ENCODE results near the gene SFTPD. TPM values are rescaled to one million over a fixed set of nuclear protein-coding genes. Genes with fewer than 3 reads are reported as not detected.

The SFTPD gene
- total and polyA plus RNA-seq, 2 of the 13 experiments (the other 11 are each of a cell fraction or from before 2014, with no cell fraction given) = not detected

DNA sequence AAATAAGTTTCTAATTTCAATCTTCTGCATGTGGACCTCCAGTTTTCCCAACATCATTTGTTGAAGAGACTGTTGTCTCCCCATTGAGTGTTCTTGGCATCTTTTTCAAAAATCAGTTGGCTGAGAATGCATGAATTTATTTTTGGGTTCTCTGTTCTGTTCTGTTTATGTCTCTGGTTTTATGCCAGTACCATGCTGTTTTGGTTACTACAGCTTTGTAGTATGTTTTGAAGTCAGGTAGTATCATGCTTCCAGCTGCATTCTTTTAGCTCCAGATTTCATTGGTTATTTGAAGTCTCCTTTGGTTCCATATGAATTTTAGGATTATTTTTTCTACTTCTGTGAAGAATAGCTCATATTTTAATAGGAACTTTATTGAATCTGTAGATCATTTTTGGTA, 21.2 kb upstream of the SFTPD start:
- Histone ChIP-seq H3K4me1 (ENCODE audit: insufficient read depth, low read length) (no peaks in the 10 kb centered on the region), H4K20me1 (ENCODE audit: insufficient read depth, low read length) (no peaks in the 10 kb centered on the region), H3K36me3 (replicated peaks in 1 of 2; ENCODE audit: control insufficient read depth in 1 of 2, insufficient read depth in 2 of 2, low read length in 2 of 2) (no peaks in the 10 kb centered on the region), H3K9me3 (ENCODE audit: low read length) (peaks cover 6% of the 10 kb centered on the region; the same call in 1 of the 2 replicates), H3K4me2 (ENCODE audit: low read depth, low read length) (no peak overlapping the region), H3K79me2 (ENCODE audit: insufficient read depth, low read length) (no peaks in the 10 kb centered on the region), H3K9ac (ENCODE audit: insufficient read depth, low read depth, low read length) (no peak overlapping the region), H3K4me3 (replicated peaks in 1 of 3; ENCODE audit: insufficient read depth in 1 of 3, low read depth in 2 of 3, low read length in 3 of 3) (no peak overlapping the region), H2AFZ (ENCODE audit: low read length) (no peak overlapping the region), H3K27ac (ENCODE audit: extremely low read length, insufficient read depth, low read length) (no peak overlapping the region), H3K27me3 (ENCODE audit: control insufficient read depth in 1 of 2, insufficient read depth in 2 of 2, low read length in 2 of 2) (peaks cover 0 to 3% of the 10 kb centered on the region in 2 experiments; a peak in 1 of 5 replicates)
- POLR2A ChIA-PET = no interaction called here
- CTCF ChIA-PET (ENCODE audit: low intra/inter-chr PET ratio, low total read pairs) = no interaction called here
- intact Hi-C loops (cut with micrococcal nuclease; ENCODE audit: unreplicated experiment) = no loop called here
- in situ Hi-C loops (cut with HindIII; ENCODE audit: extremely low pct_ligation_motif_present, low pct_unique_long_range_greater_than_20kb) = no loop called here
- no peak for DNase-seq (ENCODE audit: low spot score)
- no peak for ATAC-seq
- no peak for FAIRE-seq
- no peak for TF ChIP-seq SRY (CRISPR knock-in tag; IDR thresholded peaks at IDR 0.05)
- BruUV-seq (replicated peaks) = no TSS peak

DNA sequence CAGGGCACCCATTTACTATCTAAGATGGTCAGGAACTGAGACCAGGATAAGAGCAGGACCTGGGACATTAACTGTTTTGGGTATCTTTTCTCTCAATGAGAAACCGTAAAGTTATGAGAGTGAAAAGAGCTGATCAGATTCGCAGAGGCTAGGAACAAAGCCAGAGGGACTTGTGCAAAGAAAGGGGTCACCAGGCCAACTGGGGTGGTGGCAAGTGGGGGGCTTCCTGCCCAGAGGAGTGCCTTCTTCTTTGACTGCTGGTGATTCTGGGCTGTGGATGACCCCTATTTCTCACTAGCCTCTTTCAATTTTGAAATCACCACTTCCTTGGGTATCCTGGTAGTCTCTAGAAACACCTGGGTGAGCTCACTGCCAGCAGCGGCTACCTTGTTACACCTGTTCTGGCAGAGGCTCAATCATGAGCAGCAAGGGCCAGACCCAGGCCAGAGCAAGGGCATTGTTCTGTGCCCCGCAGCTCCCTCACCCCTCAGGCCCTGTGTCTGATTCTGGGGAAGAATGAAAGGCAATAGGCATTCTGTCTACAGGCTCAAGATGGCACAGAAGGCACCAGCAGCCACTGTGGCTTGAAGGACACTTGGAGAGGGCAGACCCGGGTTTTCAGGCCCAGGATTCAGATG, 999 bp downstream of the SFTPD start:
- H3K9me3 ChIP-seq (ENCODE audit: low read length) = no peaks in the 10 kb centered on the region
- POLR2A ChIA-PET = no interaction called here

More for the DNA sequence above, 999 bp downstream of the SFTPD start:
- Histone ChIP-seq H2AFZ (ENCODE audit: low read length) (no peak overlapping the region), H4K20me1 (ENCODE audit: insufficient read depth, low read length) (no peaks in the 10 kb centered on the region), H3K4me2 (ENCODE audit: low read depth, low read length) (no peak overlapping the region), H3K9ac (ENCODE audit: insufficient read depth, low read depth, low read length) (no peak overlapping the region), H3K27me3 (ENCODE audit: control insufficient read depth in 1 of 2, insufficient read depth in 2 of 2, low read length in 2 of 2) (peaks cover 4 to 24% of the 10 kb centered on the region in 2 experiments; a peak in 3 of 5 replicates), H3K36me3 (replicated peaks in 1 of 2; ENCODE audit: control insufficient read depth in 1 of 2, insufficient read depth in 2 of 2, low read length in 2 of 2) (no peaks in the 10 kb centered on the region), H3K4me1 (ENCODE audit: insufficient read depth, low read length) (no peaks in the 10 kb centered on the region), H3K27ac (ENCODE audit: extremely low read length, insufficient read depth, low read length) (no peak overlapping the region), H3K79me2 (ENCODE audit: insufficient read depth, low read length) (no peaks in the 10 kb centered on the region), H3K4me3 (replicated peaks in 1 of 3; ENCODE audit: insufficient read depth in 1 of 3, low read depth in 2 of 3, low read length in 3 of 3) (no peak overlapping the region)
- BruUV-seq (replicated peaks) = no TSS peak
- 2% methylated on average over 4 of the region's 5 CpGs for WGBS (ENCODE audit: low lambda C conversion rate)
- CTCF ChIA-PET (ENCODE audit: low intra/inter-chr PET ratio, low total read pairs) = no interaction called here
- TF ChIP-seq XBP1 (CRISPR knock-in tag; IDR thresholded peaks at IDR 0.05) (no peak), RFXAP (CRISPR knock-in tag; IDR thresholded peaks at IDR 0.05; ENCODE audit: borderline replicate concordance) (no peak), MBD4 (IDR thresholded peaks at IDR 0.05; ENCODE audit: borderline replicate concordance, low read length) (no peak), FOXK2 (IDR thresholded peaks at IDR 0.05) (no peak), HDAC1 (CRISPR knock-in tag; IDR thresholded peaks at IDR 0.05) (no peak), ZNF17 (CRISPR knock-in tag; IDR thresholded peaks at IDR 0.05) (no peak), HNRNPLL (IDR thresholded peaks at IDR 0.05; ENCODE audit: low read depth, low read length, poor library complexity, severe bottlenecking) (no peak), ZNF34 (CRISPR knock-in tag; IDR thresholded peaks at IDR 0.05; ENCODE audit: borderline replicate concordance) (no peak), SP4 (CRISPR knock-in tag; IDR thresholded peaks at IDR 0.05) (no peak), PAX8 (CRISPR knock-in tag; IDR thresholded peaks at IDR 0.05; ENCODE audit: borderline replicate concordance) (no peak), ZNF619 (CRISPR knock-in tag; IDR thresholded peaks at IDR 0.05) (no peak), CHD4 (IDR thresholded peaks at IDR 0.05; ENCODE audit: borderline replicate concordance, low read length) (no peak), ZNF83 (CRISPR knock-in tag; IDR thresholded peaks at IDR 0.05; ENCODE audit: borderline replicate concordance) (no peak)
- TF ChIP-seq, protein P1, sequence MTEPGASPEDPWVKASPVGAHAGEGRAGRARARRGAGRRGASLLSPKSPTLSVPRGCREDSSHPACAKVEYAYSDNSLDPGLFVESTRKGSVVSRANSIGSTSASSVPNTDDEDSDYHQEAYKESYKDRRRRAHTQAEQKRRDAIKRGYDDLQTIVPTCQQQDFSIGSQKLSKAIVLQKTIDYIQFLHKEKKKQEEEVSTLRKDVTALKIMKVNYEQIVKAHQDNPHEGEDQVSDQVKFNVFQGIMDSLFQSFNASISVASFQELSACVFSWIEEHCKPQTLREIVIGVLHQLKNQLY (CRISPR knock-in tag; IDR thresholded peaks at IDR 0.05) = no peak
- ATAC-seq (no peak), DNase-seq (ENCODE audit: low spot score) (no peak), FAIRE-seq (no peak)
- intact Hi-C loops (cut with micrococcal nuclease; ENCODE audit: unreplicated experiment) (no loop called here), in situ Hi-C loops (cut with HindIII; ENCODE audit: extremely low pct_ligation_motif_present, low pct_unique_long_range_greater_than_20kb) (loop anchor here (25.0 kb wide), 1 partner anchor 386 kb away; the partner anchor contains the start of gene SFTPA2)
